K562 (cell line): ENCODE measurements around the gene LTBP2. TPM values are rescaled to one million over a fixed set of nuclear protein-coding genes. Genes with fewer than 3 reads are reported as not detected.

ENCODE experiments used
- ATAC-seq: fragments of 200-7000 bp; cut with Tn5 transposase; 3 replicates; pipeline ENCODE4 v1.9.1; 2020; ENCODE audit warnings: moderate library complexity
- BruUV-seq: library from RNA; stranded (reverse); fragments of 400-500 nt; replicated peaks from 2 replicates; lab custom pipeline; 2021; lab: Mats Ljungman, UMichigan
- CTCF ChIA-PET: fragments of 300-600 bp; formaldehyde crosslinking; extraction: SDS; loops from one replicate; lab custom pipeline; 2021; ENCODE audit warnings: low intra/inter-chr PET ratio; lab: Yijun Ruan, JAX
- POLR2A ChIA-PET: fragments of 300-600, 350-650 bp; sonication (Branson Sonifier 250); formaldehyde crosslinking; extraction: SDS; loops from one replicate; lab custom pipeline; 2021; ENCODE audit warnings: antibody characterized with exemption, inconsistent platforms; lab: Yijun Ruan, JAX
- DNase-seq, 4 experiments: peaks; one replicate each; pipeline versions ENCODE4 v3.0.0 to v3.0.0-alpha.2; 2011 to 2018; ENCODE audit warnings: low spot score in 3 of 4, mixed read lengths in 3 of 4; ENCODE audit errors: extremely low read depth in 1 of 4
- FAIRE-seq: peaks from 2 replicates; lab custom pipeline; 2011; peaks lifted over from hg19 to GRCh38; lab: Jason Lieb, UNC
- H2AFZ ChIP-seq: 2 replicates; pipeline ENCODE4 v1.6.0; 2011; ENCODE audit warnings: low read depth, low read length, control low read depth, inconsistent platforms
- H3K27ac ChIP-seq: fragments of 200-600 bp; 3 replicates; pipeline ENCODE4 v1.8.0; 2011; ENCODE audit warnings: low read depth, mild to moderate bottlenecking, control low read depth, inconsistent platforms, low read length, moderate library complexity, mixed read lengths; ENCODE audit errors: extremely low read depth
- H3K27me3 ChIP-seq, 2 experiments: fragments of 300-600 bp in 1 of 2; 2 replicates in 1 of 2; 3 replicates in 1 of 2; pipeline versions ENCODE4 v1.6.0 to v1.8.0; 2011; ENCODE audit warnings: inconsistent platforms in 2 of 2, low read length in 2 of 2, mild to moderate bottlenecking in 1 of 2, mixed read lengths in 1 of 2, moderate library complexity in 1 of 2; ENCODE audit not compliant: control insufficient read depth in 2 of 2, insufficient read depth in 2 of 2
- H3K36me3 ChIP-seq: fragments of 300-600 bp; 3 replicates; pipeline ENCODE4 v1.8.0; 2011; ENCODE audit warnings: mild to moderate bottlenecking, low read length, inconsistent platforms; ENCODE audit not compliant: control insufficient read depth, insufficient read depth
- H3K4me1 ChIP-seq, 2 experiments: fragments of 200-600 bp in 1 of 2; replicated peaks in 1 of 2; 2 replicates in 1 of 2; 3 replicates in 1 of 2; pipeline versions ENCODE4 v1.5.1 to v1.8.0; 2011; ENCODE audit warnings: inconsistent platforms in 2 of 2, low read length in 2 of 2, mild to moderate bottlenecking in 1 of 2, mixed read lengths in 1 of 2, moderate library complexity in 1 of 2; ENCODE audit not compliant: control insufficient read depth in 2 of 2, insufficient read depth in 2 of 2
- H3K4me2 ChIP-seq: 2 replicates; pipeline ENCODE4 v1.6.1; 2011; ENCODE audit warnings: low read length, control low read depth, inconsistent platforms, mixed read lengths; ENCODE audit not compliant: insufficient read depth
- H3K4me3 ChIP-seq: fragments of 200-600 bp; sonication (generic), shearing (Covaris generic); 2 replicates; pipeline ENCODE4 v1.5.1; 2016; ENCODE audit warnings: control low read depth, inconsistent platforms
- H3K79me2 ChIP-seq: fragments of 200-600 bp; 3 replicates; pipeline ENCODE4 v1.8.0; 2011; ENCODE audit warnings: low read length, inconsistent platforms; ENCODE audit not compliant: control insufficient read depth, insufficient read depth
- H3K9ac ChIP-seq, 2 experiments: 2 replicates each; pipeline versions ENCODE4 v1.6.0 to v1.6.1; 2011; ENCODE audit warnings: low read depth in 2 of 2, low read length in 2 of 2, control low read depth in 1 of 2, inconsistent platforms in 1 of 2, mild to moderate bottlenecking in 1 of 2, mixed read lengths in 1 of 2; ENCODE audit not compliant: insufficient read depth in 1 of 2
- H3K9me1 ChIP-seq: one replicate; pipeline ENCODE4 v1.6.0; 2011; ENCODE audit warnings: inconsistent platforms, mild to moderate bottlenecking, low read length, moderate library complexity; ENCODE audit not compliant: control insufficient read depth, insufficient read depth
- H3K9me3 ChIP-seq: replicated peaks from 2 replicates; pipeline ENCODE4 v1.5.1; 2011; ENCODE audit warnings: low read depth, low read length, inconsistent platforms; ENCODE audit not compliant: control insufficient read depth, insufficient read depth
- H4K20me1 ChIP-seq: replicated peaks from 2 replicates; pipeline ENCODE4 v1.6.1; 2011; ENCODE audit warnings: low read length, inconsistent platforms, mixed read lengths; ENCODE audit not compliant: control insufficient read depth, insufficient read depth
- BRF1 ChIP-seq: IDR thresholded peaks from 3 replicates; pipeline ENCODE4 v1.6.1; 2011; ENCODE audit warnings: borderline replicate concordance, mild to moderate bottlenecking; ENCODE audit not compliant: insufficient read length; ENCODE audit errors: extremely low read depth
- EHMT2 ChIP-seq: fragments of 450-650 bp; IDR thresholded peaks from 2 replicates; pipeline ENCODE4 v1.6.1; 2018; ENCODE audit warnings: antibody characterized with exemption
- EWSR1 ChIP-seq: fragments of 450-650 bp; IDR thresholded peaks from 2 replicates; pipeline ENCODE4 v1.6.1; 2018; ENCODE audit warnings: borderline replicate concordance, mild to moderate bottlenecking, low read depth, moderate library complexity; ENCODE audit not compliant: partially characterized antibody
- FOXK2 ChIP-seq, 2 experiments: fragments of 450-650 bp; IDR thresholded peaks in 1 of 2; conservative IDR thresholded peaks in 1 of 2; 2 replicates each; pipeline ENCODE4 v1.6.1; 2016; ENCODE audit warnings: low read depth in 2 of 2, mild to moderate bottlenecking in 1 of 2
- GATAD2B ChIP-seq: fragments of 450-650 bp; IDR thresholded peaks from 2 replicates; pipeline ENCODE4 v1.6.1; 2017; ENCODE audit warnings: mild to moderate bottlenecking, borderline replicate concordance
- HNRNPL ChIP-seq: fragments of 200-400 bp; formaldehyde crosslinking; IDR thresholded peaks from 2 replicates; pipeline ENCODE4 v1.6.1; 2017; ENCODE audit warnings: low read depth, mild to moderate bottlenecking, low read length
- LCOR ChIP-seq: sonication (generic); formaldehyde crosslinking; IDR thresholded peaks from 2 replicates; pipeline ENCODE4 v1.8.0; 2022; ENCODE audit warnings: mild to moderate bottlenecking, missing genetic modification reagents
- NKRF ChIP-seq: fragments of 450-650 bp; IDR thresholded peaks from 2 replicates; pipeline ENCODE4 v1.6.1; 2016; ENCODE audit warnings: borderline replicate concordance
- PCBP2 ChIP-seq: fragments of 200-400 bp; formaldehyde crosslinking; IDR thresholded peaks from 2 replicates; pipeline ENCODE4 v1.6.1; 2018; ENCODE audit warnings: low read length, low read depth, mild to moderate bottlenecking, moderate library complexity; ENCODE audit not compliant: poor library complexity, severe bottlenecking
- PHB ChIP-seq: fragments of 250-450 bp; sonication (Bioruptor Pico); IDR thresholded peaks from 2 replicates; pipeline ENCODE4 v1.5.0; 2021
- THAP12 ChIP-seq: fragments of 250-450 bp; sonication (Bioruptor Pico); IDR thresholded peaks from 2 replicates; pipeline ENCODE4 v1.9.0; 2021; ENCODE audit warnings: mild to moderate bottlenecking, inconsistent platforms
- ZFP1 ChIP-seq: fragments of 450-650 bp; formaldehyde crosslinking; IDR thresholded peaks from 2 replicates; pipeline ENCODE4 v1.4.0; 2020; ENCODE audit warnings: mild to moderate bottlenecking, mixed read lengths
- ZNF232 ChIP-seq: sonication (generic); formaldehyde crosslinking; IDR thresholded peaks from 2 replicates; pipeline ENCODE4 v1.8.0; 2022; ENCODE audit warnings: mild to moderate bottlenecking, missing genetic modification reagents
- ZNF589 ChIP-seq: fragments of 200-800 bp; sonication (Bioruptor generic); IDR thresholded peaks from 2 replicates; pipeline ENCODE4 v1.6.1; 2016; ENCODE audit warnings: low read depth, missing genetic modification characterization, missing compliant biosample characterization
- WGBS: fragments of 100-300 bp; shearing (Covaris generic); methylation state at CpG from one replicate; pipeline ENCODE4 v1.1.6; 2016; ENCODE audit warnings: low coverage, mixed read lengths; ENCODE audit not compliant: insufficient coverage; ENCODE audit errors: missing lambda C conversion rate; 5-methylcytosine and 5-hydroxymethylcytosine counted together
- in situ Hi-C: fragments of 300-500 bp; cut with MboI; formaldehyde crosslinking; loops from 4 replicates; pipeline ENCODE4 v1.15.0; 2018; ENCODE audit warnings: inconsistent platforms, mixed read lengths
- intact Hi-C: fragments of 100-400 bp; cut with micrococcal nuclease; formaldehyde crosslinking; loops from 2 replicates; pipeline ENCODE4 v1.14.2; 2022
- polyA plus RNA-seq, 8 experiments: library from polyadenylated mRNA; depleted of rRNA in 4 of 8; stranded (reverse) in 5 of 8; unstranded in 3 of 8; fragments of >200 nt; fragmentation: Nextera tagmentation in 2 of 8; fragmentation: Illumina TruSeq in 1 of 8; extraction: Ambion mirVana in 2 of 8; extraction: Trizol in 1 of 8; gene quantifications; 2 replicates each; pipeline versions ENCODE4 v1.2.1 to v1.2.3, GENCODE V29; 2011 to 2014; ENCODE audit warnings: inconsistent platforms in 1 of 8, missing spikeins in 1 of 8
- total RNA-seq, 7 experiments: library from RNA; depleted of rRNA in 6 of 7; stranded (reverse); fragments of >200 nt in 6 of 7; fragmentation: Illumina TruSeq in 2 of 7; extraction: Trizol in 2 of 7; gene quantifications; 2 replicates each; pipeline versions ENCODE4 v1.2.1 to v1.2.3, GENCODE V29; 2011 to 2021; ENCODE audit warnings: low replicate concordance in 1 of 7
- TF ChIP-seq, protein P1 (sequence below): fragments of 450-650 bp; IDR thresholded peaks from 2 replicates; pipeline ENCODE4 v1.6.1; 2017; ENCODE audit warnings: mild to moderate bottlenecking, moderate library complexity

The LTBP2 gene
- total and polyA plus RNA-seq, 9 of the 15 experiments (the other 6 are each of a cell fraction or from before 2014, with no cell fraction given), result under 0.01 to 0.18 (median 0.03) TPM; not detected in 3

DNA sequence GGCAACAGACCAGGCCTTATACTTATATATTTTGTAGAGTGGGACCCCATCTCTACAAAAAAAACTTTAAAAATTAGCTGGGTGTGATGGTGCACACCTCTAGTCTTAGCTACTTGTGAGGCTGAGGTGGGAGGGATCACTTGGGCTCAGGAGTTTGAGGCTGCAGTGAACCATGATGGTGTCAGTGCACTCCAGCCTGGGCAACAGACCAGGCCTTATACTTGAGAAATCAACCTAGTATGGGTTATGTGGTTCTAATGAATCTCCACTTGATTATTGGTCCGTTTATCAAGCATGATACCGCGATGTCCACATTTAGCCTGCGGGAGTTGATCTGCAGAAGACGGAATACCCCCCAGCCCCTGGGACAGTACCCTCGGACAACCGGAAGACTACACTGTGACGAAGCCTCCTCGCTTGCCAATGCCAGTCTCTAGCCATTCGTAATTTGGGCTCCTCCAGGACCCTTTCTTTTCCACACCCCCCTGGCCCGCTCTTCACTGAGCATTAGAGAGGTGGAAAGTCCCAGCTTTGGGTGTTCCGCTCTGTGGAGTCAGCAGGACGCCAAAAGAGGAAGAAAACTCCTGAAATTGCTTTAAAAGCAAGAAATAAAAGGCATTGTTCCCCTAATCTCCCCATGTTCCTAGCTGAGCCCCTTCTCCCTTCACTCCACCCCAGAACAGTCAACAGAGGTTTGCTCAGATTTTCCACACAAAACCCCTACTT, 19.4 kb downstream of the LTBP2 start:
- H3K36me3 ChIP-seq, result no peaks in the 10 kb centered on the region
- no peak overlapping the region for H3K4me2 ChIP-seq
- H3K9me1 ChIP-seq, result no peaks in the 10 kb centered on the region
- ChIA-PET POLR2A (interaction anchor here (1.4 kb wide), 1 partner anchor 9 kb away, joined by 4 read pairs; no protein-coding TSS in a partner anchor), CTCF (no interaction called here)
- H2AFZ ChIP-seq, result no peak overlapping the region
- H3K9ac ChIP-seq, result no peak overlapping the region
- no peak for FAIRE-seq
- no peaks in the 10 kb centered on the region; a peak in 2 of 5 replicates for H3K4me1 ChIP-seq
- no peaks in the 10 kb centered on the region for H3K9me3 ChIP-seq
- H3K79me2 ChIP-seq, result no peaks in the 10 kb centered on the region
- intact Hi-C loops, result no loop called here
- no peak overlapping the region for H3K27ac ChIP-seq
- H4K20me1 ChIP-seq, result no peaks in the 10 kb centered on the region
- no peak for ATAC-seq
- DNase-seq, result no peak
- WGBS, result 31% methylated on average over 13 of the region's 13 CpGs
- no peak overlapping the region for H3K4me3 ChIP-seq
- in situ Hi-C loops, result no loop called here
- no TSS peak for BruUV-seq
- peaks cover 3 to 48% of the 10 kb centered on the region in 2 experiments; a peak in 4 of 5 replicates for H3K27me3 ChIP-seq
- no peak for TF ChIP-seq FOXK2 (conservative IDR thresholded peaks at IDR 0.05 in 1 of 2, IDR thresholded peaks at IDR 0.05 in 1 of 2; ENCODE audit: low read depth in 2 of 2)
- no peak for TF ChIP-seq ZNF589 (CRISPR knock-in tag)
- no peak for TF ChIP-seq NKRF
- no peak for TF ChIP-seq ZNF232 (CRISPR knock-in tag)
- TF ChIP-seq PHB (CRISPR knock-in tag), result no peak
- no peak for TF ChIP-seq EHMT2
- TF ChIP-seq THAP12 (CRISPR knock-in tag), result no peak
- no peak for TF ChIP-seq BRF1
- TF ChIP-seq ZFP1 (CRISPR knock-in tag), result no peak
- no peak for TF ChIP-seq PCBP2
- TF ChIP-seq HNRNPL, result no peak
- TF ChIP-seq EWSR1, result no peak
- TF ChIP-seq GATAD2B, result no peak
- TF ChIP-seq LCOR, result no peak
- TF ChIP-seq, protein P1, sequence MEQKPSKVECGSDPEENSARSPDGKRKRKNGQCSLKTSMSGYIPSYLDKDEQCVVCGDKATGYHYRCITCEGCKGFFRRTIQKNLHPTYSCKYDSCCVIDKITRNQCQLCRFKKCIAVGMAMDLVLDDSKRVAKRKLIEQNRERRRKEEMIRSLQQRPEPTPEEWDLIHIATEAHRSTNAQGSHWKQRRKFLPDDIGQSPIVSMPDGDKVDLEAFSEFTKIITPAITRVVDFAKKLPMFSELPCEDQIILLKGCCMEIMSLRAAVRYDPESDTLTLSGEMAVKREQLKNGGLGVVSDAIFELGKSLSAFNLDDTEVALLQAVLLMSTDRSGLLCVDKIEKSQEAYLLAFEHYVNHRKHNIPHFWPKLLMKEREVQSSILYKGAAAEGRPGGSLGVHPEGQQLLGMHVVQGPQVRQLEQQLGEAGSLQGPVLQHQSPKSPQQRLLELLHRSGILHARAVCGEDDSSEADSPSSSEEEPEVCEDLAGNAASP, result no peak
